Body of pancreas (tissue), 4 donors: ENCODE results near the gene POC1A. TPM values are rescaled to one million over a fixed set of nuclear protein-coding genes. Genes with fewer than 3 reads are reported as not detected.
A peak's percentile ranks its signal among the peaks of the same experiment; 100 is the strongest.

Experiments
- ATAC-seq: fragments of 150-250 bp; one replicate; pipeline ENCODE4 v1.9.1; 2016
- DNase-seq, 4 donors: peaks; one replicate each; pipeline ENCODE4 v3.0.0-alpha.2; 2019
- H3K27ac ChIP-seq, 4 donors: fragments of 200-600 bp; sonication (generic); 1 replicate in 3 of 4; 2 replicates in 1 of 4; pipeline versions ENCODE4 v1.5.1 to v1.6.1; 2016 to 2019; ENCODE audit warnings: mild to moderate bottlenecking in 1 of 4, mixed read lengths in 1 of 4, moderate library complexity in 1 of 4
- H3K27me3 ChIP-seq, 2 donors: fragments of 200-600 bp; sonication (generic); one replicate each; pipeline ENCODE4 v1.6.0; 2016; ENCODE audit warnings: mild to moderate bottlenecking in 1 of 2
- H3K36me3 ChIP-seq, 2 donors: fragments of 200-600 bp; sonication (generic); replicated peaks in 1 of 2; 2 replicates each; pipeline ENCODE4 v1.5.1; 2016; ENCODE audit warnings: low read depth in 2 of 2; ENCODE audit not compliant: insufficient read depth in 1 of 2
- H3K4me1 ChIP-seq: fragments of 200-600 bp; sonication (generic); one replicate; pipeline ENCODE4 v1.6.0; 2016
- H3K4me3 ChIP-seq, 2 donors: fragments of 200-600 bp; sonication (generic); 1 replicate in 1 of 2; 2 replicates in 1 of 2; pipeline ENCODE4 v1.5.1; 2016 to 2019
- H3K9me3 ChIP-seq, 3 donors: fragments of 200-600 bp; sonication (generic); 1 replicate in 2 of 3; 2 replicates in 1 of 3; pipeline ENCODE4 v1.5.1; 2016
- POLR2A ChIP-seq, 3 donors: fragments of 450-650 bp; IDR thresholded peaks; one replicate each; pipeline ENCODE4 v1.6.1; 2016; ENCODE audit warnings: antibody characterized with exemption in 3 of 3, mild to moderate bottlenecking in 2 of 3
- WGBS, 2 donors: methylation state at CpG; one replicate each; pipeline ENCODE4 v1.1.5; 2017; 5-methylcytosine and 5-hydroxymethylcytosine counted together
- intact Hi-C: fragments of 100-400 bp; cut with DNase I; formaldehyde crosslinking; loops from one replicate; pipeline ENCODE4 v1.15.1; 2023
- total RNA-seq, 2 donors: library from RNA; depleted of rRNA; stranded (reverse); fragments of >200 nt; gene quantifications; one replicate each; pipeline ENCODE4 v1.1.0, GENCODE V29; 2016
- TF ChIP-seq, protein P1 (sequence below), 7 experiments: fragments of 450-650 bp in 4 of 7; fragments of 200-600 bp in 3 of 7; sonication (generic) in 3 of 7; IDR thresholded peaks; one replicate each; pipeline ENCODE4 v1.5.1; 2016 to 2019; ENCODE audit warnings: antibody characterized with exemption in 7 of 7

Gene POC1A
- total RNA-seq, 2 donors from 2014 or later = 0.26 to 3.3 TPM

DNA sequence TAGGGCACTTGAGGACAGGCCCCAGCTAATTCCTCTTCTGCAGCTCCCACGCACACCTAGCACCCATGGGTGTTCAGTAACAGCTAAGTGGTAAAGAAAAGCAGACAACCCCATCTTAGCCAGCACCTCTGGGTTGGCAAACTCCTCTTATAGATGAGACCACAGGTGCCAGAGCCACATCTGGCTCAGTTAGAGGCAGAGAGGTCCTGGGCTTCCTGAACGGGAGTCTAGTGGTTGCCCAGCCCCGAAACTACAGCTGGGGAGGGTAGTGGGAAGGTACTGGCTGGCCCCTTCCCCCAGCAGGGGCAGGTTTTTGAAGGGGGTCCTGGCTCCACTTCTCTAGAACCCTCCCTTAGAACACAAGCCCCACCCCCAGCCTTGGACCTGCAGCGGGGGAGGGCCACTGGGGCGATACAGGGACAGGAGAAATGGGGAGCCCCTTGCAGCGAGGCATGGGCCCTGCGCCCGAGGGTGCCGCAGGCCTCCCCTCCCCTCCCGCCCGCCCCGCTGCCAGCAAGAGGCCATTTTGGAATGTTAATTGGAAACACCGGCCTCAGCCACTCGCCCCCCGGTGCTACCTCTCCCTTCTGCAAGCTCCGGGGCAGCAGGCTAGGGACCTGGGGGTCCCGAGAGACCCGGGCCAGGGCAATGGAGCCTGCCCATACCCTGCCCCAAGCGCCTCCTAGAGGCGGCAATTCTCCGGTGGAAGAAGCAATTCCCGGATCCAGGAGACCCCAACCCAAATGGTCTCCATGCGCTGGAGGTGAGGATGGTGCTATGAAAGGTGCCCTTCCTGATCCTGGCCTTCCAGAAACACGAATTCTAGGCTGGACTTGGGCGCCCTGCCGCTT is 99.3 kb downstream of the POC1A start:
- Histone ChIP-seq H3K9me3 (no peaks in the 10 kb centered on the region), H3K4me3 (peak overlapping the region; percentile 45 to 49), H3K27me3 (no peaks in the 10 kb centered on the region), H3K36me3 (peaks cover 0 to 4% of the 10 kb centered on the region in 2 donors), H3K4me1 (peaks cover 56% of the 10 kb centered on the region), H3K27ac (peak overlapping the region in 3 of 4 donors; percentile 64 to 74 (median 72))
- no peak for TF ChIP-seq POLR2A (IDR thresholded peaks at IDR 0.05)
- TF ChIP-seq, protein P1, sequence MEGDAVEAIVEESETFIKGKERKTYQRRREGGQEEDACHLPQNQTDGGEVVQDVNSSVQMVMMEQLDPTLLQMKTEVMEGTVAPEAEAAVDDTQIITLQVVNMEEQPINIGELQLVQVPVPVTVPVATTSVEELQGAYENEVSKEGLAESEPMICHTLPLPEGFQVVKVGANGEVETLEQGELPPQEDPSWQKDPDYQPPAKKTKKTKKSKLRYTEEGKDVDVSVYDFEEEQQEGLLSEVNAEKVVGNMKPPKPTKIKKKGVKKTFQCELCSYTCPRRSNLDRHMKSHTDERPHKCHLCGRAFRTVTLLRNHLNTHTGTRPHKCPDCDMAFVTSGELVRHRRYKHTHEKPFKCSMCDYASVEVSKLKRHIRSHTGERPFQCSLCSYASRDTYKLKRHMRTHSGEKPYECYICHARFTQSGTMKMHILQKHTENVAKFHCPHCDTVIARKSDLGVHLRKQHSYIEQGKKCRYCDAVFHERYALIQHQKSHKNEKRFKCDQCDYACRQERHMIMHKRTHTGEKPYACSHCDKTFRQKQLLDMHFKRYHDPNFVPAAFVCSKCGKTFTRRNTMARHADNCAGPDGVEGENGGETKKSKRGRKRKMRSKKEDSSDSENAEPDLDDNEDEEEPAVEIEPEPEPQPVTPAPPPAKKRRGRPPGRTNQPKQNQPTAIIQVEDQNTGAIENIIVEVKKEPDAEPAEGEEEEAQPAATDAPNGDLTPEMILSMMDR (IDR thresholded peaks at IDR 0.05) = peak in 1 of 7 experiments; percentile 12
- 27 to 60% methylated on average over 2 to 25 of the region's 26 CpGs for WGBS, 2 donors
- intact Hi-C loops = no loop called here
- ATAC-seq (no peak), DNase-seq (peak in 1 of 4 donors; percentile 32)

DNA sequence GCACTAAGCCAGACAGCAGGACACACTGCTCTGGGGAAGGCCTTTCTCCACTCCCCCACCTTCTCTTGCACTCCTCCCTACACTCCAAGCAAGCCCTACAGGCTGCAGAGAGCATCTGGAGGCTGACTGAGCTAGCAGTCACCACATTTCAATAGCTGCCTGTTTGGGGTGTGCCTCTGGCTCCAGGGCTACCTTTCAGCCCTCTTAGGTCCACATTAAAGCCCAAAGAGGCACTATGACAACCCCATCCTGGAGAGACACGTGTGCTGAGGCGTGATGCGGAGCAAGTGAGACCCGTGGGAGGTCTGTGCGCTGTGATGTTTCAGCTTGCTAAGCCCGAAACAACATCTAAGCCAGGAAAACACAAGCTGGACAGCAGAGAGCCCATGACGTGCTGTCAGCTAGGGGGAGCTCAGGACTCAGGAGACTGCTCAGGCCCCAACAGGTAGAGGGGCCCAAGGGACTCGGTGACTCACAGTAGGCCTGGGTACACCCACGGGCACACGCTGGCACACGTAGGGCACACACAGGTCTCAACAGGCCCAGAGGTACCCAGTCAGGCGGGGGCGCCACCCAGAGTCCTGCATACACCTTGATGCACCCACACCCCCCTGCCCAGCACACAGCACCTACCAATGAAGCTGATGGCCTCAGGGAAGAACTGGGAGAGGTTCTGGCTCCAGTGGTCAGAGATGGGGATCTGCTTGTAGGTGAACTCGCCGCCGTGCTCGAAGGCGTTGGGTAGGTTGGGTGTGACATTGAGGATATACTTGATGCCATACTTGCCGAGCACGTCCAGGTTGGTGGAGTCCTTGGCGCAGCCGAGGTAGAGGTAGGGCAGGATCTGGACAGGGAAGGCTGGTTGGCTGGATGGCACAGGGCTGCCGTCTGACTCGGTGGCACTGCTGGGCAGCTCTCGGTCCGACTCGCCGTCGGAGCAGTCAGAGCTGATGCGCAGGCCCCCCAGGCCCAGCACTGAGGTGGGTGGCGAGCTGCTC is 100.6 kb downstream of the POC1A start:
- Histone ChIP-seq H3K36me3 (peaks cover 0 to 6% of the 10 kb centered on the region in 2 donors), H3K4me3 (no peak overlapping the region), H3K27me3 (no peaks in the 10 kb centered on the region), H3K9me3 (no peaks in the 10 kb centered on the region), H3K27ac (peak overlapping the region in 3 of 4 donors; percentile 7 to 56 (median 42)), H3K4me1 (peaks cover 56% of the 10 kb centered on the region)
- intact Hi-C loops = no loop called here
- WGBS, 2 donors = 79 to 92% methylated on average over 19 to 31 of the region's 31 CpGs
- TF ChIP-seq POLR2A (IDR thresholded peaks at IDR 0.05) = no peak
- TF ChIP-seq, protein P1 (IDR thresholded peaks at IDR 0.05) = peak in 1 of 7 experiments; percentile 7
- ATAC-seq (no peak), DNase-seq (peak in 2 of 4 donors; percentile 16 to 17)

DNA sequence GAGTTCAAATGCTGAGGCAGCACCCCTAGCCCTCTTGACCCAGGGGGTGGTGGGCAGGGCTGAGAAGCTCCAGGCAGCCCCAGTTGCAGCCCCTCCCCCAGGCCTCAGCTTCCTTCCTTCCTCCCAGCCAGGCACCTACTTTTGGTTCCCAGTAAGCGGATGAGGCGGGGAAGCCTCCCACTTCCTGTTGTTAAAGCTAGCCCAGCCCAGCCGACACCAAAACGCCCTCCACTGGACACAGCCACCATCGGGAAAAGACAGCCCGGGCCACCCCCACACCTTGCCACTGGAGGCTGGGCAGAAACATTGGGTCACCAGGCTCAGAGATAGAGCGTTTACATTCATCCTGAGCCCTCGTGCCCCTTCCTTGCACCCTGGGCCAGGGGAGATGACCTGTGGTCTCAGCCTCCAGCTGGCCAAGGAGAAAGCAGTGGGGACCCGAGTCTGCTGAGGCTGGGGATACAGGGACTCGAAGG is 101.4 kb downstream of the POC1A start:
- ATAC-seq (no peak), DNase-seq (peak; percentile 38 to 84 (median 62))
- 55 to 70% methylated on average over 3 to 10 of the region's 10 CpGs for WGBS, 2 donors
- Histone ChIP-seq H3K4me3 (no peak overlapping the region), H3K27me3 (no peaks in the 10 kb centered on the region), H3K9me3 (no peaks in the 10 kb centered on the region), H3K4me1 (peaks cover 54% of the 10 kb centered on the region), H3K27ac (peak overlapping the region in 3 of 4 donors; percentile 7 to 56 (median 42)), H3K36me3 (peaks cover 0 to 6% of the 10 kb centered on the region in 2 donors)
- TF ChIP-seq, protein P1 (IDR thresholded peaks at IDR 0.05) = peak in 3 of 7 experiments; percentile 12 to 26 (median 17)
- no peak for TF ChIP-seq POLR2A (IDR thresholded peaks at IDR 0.05)
- intact Hi-C loops = no loop called here

DNA sequence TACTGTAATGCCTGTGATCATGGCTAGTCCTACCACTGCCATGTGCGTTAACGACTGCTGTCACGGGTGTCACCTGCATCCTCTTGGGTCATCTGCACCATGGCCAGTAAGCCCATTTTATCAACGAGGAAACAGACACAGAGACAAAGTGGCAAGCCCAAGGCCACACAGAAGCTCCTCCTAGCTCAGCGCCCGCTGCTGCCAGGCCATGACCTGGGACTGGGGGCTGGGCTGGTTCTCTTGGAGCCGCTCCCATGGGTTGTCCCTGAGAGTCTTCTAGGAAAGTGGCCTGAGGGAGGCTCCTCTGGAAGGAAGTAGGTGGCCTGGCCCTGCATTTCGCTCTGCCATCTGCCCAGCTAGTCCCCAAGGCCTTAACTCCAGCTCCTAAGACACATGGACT is 102.8 kb downstream of the POC1A start:
- Histone ChIP-seq H3K36me3 (peaks cover 0 to 6% of the 10 kb centered on the region in 2 donors), H3K27ac (peak overlapping the region in 1 of 4 donors; percentile 10), H3K4me3 (no peak overlapping the region), H3K27me3 (no peaks in the 10 kb centered on the region), H3K4me1 (peaks cover 48% of the 10 kb centered on the region), H3K9me3 (no peaks in the 10 kb centered on the region)
- ATAC-seq (no peak), DNase-seq (no peak)
- intact Hi-C loops = no loop called here
- TF ChIP-seq POLR2A (IDR thresholded peaks at IDR 0.05) = no peak
- TF ChIP-seq, protein P1 (IDR thresholded peaks at IDR 0.05) = no peak
- WGBS, 2 donors = 76 to 93% methylated on average over 3 to 8 of the region's 8 CpGs
